HL-60 (cell line): ENCODE measurements around the gene BRAF.

Experiments
- DNase-seq, 2 experiments: peaks; one replicate each; pipeline ENCODE4 v3.0.0-alpha.2; 2010 to 2020; ENCODE audit warnings: low read depth in 1 of 2, low spot score in 1 of 2
- H3K27ac ChIP-seq: fragments of 250-450 bp; sonication (Bioruptor Pico); replicated peaks from 2 replicates; pipeline ENCODE4 v1.5.1; 2020; ENCODE audit warnings: mild to moderate bottlenecking, moderate library complexity
- H3K27me3 ChIP-seq: fragments of 250-450 bp; sonication (Bioruptor Pico); 2 replicates; pipeline ENCODE4 v1.5.1; 2021; ENCODE audit warnings: mild to moderate bottlenecking, moderate library complexity; ENCODE audit not compliant: insufficient read depth, poor library complexity, severe bottlenecking
- H3K4me3 ChIP-seq: replicated peaks from 2 replicates; pipeline ENCODE4 v1.5.1; 2011; ENCODE audit warnings: mild to moderate bottlenecking, control low read depth, low read length; ENCODE audit not compliant: insufficient read depth
- CTCF ChIP-seq: IDR thresholded peaks from one replicate; pipeline ENCODE4 v1.5.1; 2011; ENCODE audit warnings: low read length, control low read depth, inconsistent platforms; ENCODE audit not compliant: insufficient read depth
- GABPA ChIP-seq: IDR thresholded peaks from 2 replicates; pipeline ENCODE4 v1.6.1; 2012; ENCODE audit warnings: low read depth
- POLR2AphosphoS5 ChIP-seq: IDR thresholded peaks from 2 replicates; pipeline ENCODE4 v1.6.1; 2012; ENCODE audit warnings: low read depth
- SPI1 ChIP-seq: IDR thresholded peaks from 2 replicates; pipeline ENCODE4 v1.6.1; 2012; ENCODE audit warnings: low read depth, mild to moderate bottlenecking, borderline replicate concordance
- TF ChIP-seq, protein P1 (sequence below): IDR thresholded peaks from 2 replicates; pipeline ENCODE4 v1.6.1; 2012; ENCODE audit warnings: low read depth; ENCODE audit not compliant: insufficient replicate concordance

The BRAF gene

GRCh38 chr7:140810385-140810784 lies 114.3 kb downstream of the BRAF start:
- Histone ChIP-seq H3K27ac (no peak overlapping the region), H3K4me3 (no peak overlapping the region), H3K27me3 (no peaks in the 10 kb centered on the region)
- no peak for DNase-seq
- TF ChIP-seq GABPA: no peak
- no peak for TF ChIP-seq POLR2AphosphoS5
- TF ChIP-seq SPI1: no peak
- TF ChIP-seq, protein P1, sequence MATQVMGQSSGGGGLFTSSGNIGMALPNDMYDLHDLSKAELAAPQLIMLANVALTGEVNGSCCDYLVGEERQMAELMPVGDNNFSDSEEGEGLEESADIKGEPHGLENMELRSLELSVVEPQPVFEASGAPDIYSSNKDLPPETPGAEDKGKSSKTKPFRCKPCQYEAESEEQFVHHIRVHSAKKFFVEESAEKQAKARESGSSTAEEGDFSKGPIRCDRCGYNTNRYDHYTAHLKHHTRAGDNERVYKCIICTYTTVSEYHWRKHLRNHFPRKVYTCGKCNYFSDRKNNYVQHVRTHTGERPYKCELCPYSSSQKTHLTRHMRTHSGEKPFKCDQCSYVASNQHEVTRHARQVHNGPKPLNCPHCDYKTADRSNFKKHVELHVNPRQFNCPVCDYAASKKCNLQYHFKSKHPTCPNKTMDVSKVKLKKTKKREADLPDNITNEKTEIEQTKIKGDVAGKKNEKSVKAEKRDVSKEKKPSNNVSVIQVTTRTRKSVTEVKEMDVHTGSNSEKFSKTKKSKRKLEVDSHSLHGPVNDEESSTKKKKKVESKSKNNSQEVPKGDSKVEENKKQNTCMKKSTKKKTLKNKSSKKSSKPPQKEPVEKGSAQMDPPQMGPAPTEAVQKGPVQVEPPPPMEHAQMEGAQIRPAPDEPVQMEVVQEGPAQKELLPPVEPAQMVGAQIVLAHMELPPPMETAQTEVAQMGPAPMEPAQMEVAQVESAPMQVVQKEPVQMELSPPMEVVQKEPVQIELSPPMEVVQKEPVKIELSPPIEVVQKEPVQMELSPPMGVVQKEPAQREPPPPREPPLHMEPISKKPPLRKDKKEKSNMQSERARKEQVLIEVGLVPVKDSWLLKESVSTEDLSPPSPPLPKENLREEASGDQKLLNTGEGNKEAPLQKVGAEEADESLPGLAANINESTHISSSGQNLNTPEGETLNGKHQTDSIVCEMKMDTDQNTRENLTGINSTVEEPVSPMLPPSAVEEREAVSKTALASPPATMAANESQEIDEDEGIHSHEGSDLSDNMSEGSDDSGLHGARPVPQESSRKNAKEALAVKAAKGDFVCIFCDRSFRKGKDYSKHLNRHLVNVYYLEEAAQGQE: no peak
- TF ChIP-seq CTCF: no peak

GRCh38 chr7:140778975-140779374 lies 145.8 kb downstream of the BRAF start:
- Histone ChIP-seq H3K27ac (no peak overlapping the region), H3K27me3 (no peaks in the 10 kb centered on the region), H3K4me3 (no peak overlapping the region)
- TF ChIP-seq SPI1 (no peak), POLR2AphosphoS5 (no peak), CTCF (no peak), GABPA (no peak)
- TF ChIP-seq, protein P1: no peak
- DNase-seq: no peak

DNA sequence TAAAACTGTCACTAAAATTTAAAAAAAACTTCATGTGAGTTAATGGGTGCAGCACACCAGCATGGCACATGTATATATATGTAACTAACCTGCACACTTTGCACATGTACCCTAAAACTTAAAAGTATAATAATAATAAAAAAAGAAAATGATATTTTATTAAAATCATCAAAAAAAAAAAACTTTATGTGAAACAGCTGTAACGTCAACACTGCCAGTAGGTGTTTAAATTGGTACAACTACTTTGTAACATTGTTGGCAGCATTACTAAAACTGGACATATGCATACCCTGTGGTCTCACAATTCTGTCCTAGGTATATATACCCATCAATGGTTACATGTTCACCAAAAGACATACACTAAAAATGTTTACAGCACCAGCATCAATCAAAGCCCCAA lies 146.2 kb downstream of the BRAF start:
- Histone ChIP-seq H3K27ac (no peak overlapping the region), H3K27me3 (no peaks in the 10 kb centered on the region), H3K4me3 (no peak overlapping the region)
- TF ChIP-seq CTCF: no peak
- TF ChIP-seq, protein P1: no peak
- no peak for TF ChIP-seq SPI1
- no peak for TF ChIP-seq POLR2AphosphoS5
- TF ChIP-seq GABPA: no peak
- no peak for DNase-seq
